Keratinocyte (primary cell): ENCODE data around the gene WWC1. TPM values are rescaled to one million over a fixed set of nuclear protein-coding genes. Genes with fewer than 3 reads are reported as not detected.

Experiments
- DNase-seq: peaks from one replicate; pipeline ENCODE4 v3.0.0-alpha.2; 2011; ENCODE audit warnings: low read depth, missing footprints, low spot score
- FAIRE-seq: peaks from 2 replicates; lab custom pipeline; 2011; peaks lifted over from hg19 to GRCh38; lab: Jason Lieb, UNC
- H2AFZ ChIP-seq: 2 replicates; pipeline ENCODE4 v1.6.0; 2012; ENCODE audit warnings: low read length, control low read depth, inconsistent platforms; ENCODE audit not compliant: control insufficient read depth
- H3K27ac ChIP-seq: 2 replicates; pipeline ENCODE4 v1.5.1; 2011; ENCODE audit warnings: low read length; ENCODE audit not compliant: control insufficient read depth, insufficient read depth
- H3K27me3 ChIP-seq: 3 replicates; pipeline ENCODE4 v1.6.0; 2011; ENCODE audit warnings: low read length; ENCODE audit not compliant: control insufficient read depth, insufficient read depth; ENCODE audit errors: extremely low read depth
- H3K36me3 ChIP-seq, 2 experiments: 2 replicates in 1 of 2; 3 replicates in 1 of 2; pipeline ENCODE4 v1.5.1; 2011; ENCODE audit warnings: low read length in 2 of 2, mild to moderate bottlenecking in 1 of 2; ENCODE audit not compliant: control insufficient read depth in 2 of 2, insufficient read depth in 2 of 2; ENCODE audit errors: extremely low read depth in 1 of 2
- H3K4me1 ChIP-seq: 3 replicates; pipeline ENCODE4 v1.5.1; 2011; ENCODE audit warnings: low read length; ENCODE audit not compliant: control insufficient read depth, insufficient read depth; ENCODE audit errors: extremely low read depth
- H3K4me2 ChIP-seq: 3 replicates; pipeline ENCODE4 v1.6.0; 2011; ENCODE audit warnings: low read depth, low read length; ENCODE audit not compliant: control insufficient read depth, insufficient read depth; ENCODE audit errors: extremely low read depth
- H3K4me3 ChIP-seq, 3 experiments: fragments of 200-600 bp in 1 of 3; sonication (generic) in 1 of 3; 2 replicates in 2 of 3; 3 replicates in 1 of 3; pipeline ENCODE4 v1.5.1; 2011 to 2016; ENCODE audit warnings: low read length in 3 of 3, mild to moderate bottlenecking in 3 of 3, control low read depth in 2 of 3, inconsistent platforms in 1 of 3, low read depth in 1 of 3, mixed read lengths in 1 of 3, mixed run types in 1 of 3, moderate library complexity in 1 of 3; ENCODE audit not compliant: control insufficient read depth in 2 of 3, insufficient read depth in 2 of 3; ENCODE audit errors: extremely low read depth in 1 of 3
- H3K79me2 ChIP-seq: 2 replicates; pipeline ENCODE4 v1.6.0; 2012; ENCODE audit warnings: low read length; ENCODE audit not compliant: control insufficient read depth, insufficient read depth
- H3K9ac ChIP-seq: 3 replicates; pipeline ENCODE4 v1.6.0; 2011; ENCODE audit warnings: low read length; ENCODE audit not compliant: control insufficient read depth, insufficient read depth; ENCODE audit errors: extremely low read depth
- H3K9me1 ChIP-seq: 3 replicates; pipeline ENCODE4 v1.6.0; 2011; ENCODE audit warnings: low read length; ENCODE audit not compliant: control insufficient read depth, insufficient read depth; ENCODE audit errors: extremely low read depth
- H3K9me3 ChIP-seq: 2 replicates; pipeline ENCODE4 v1.5.1; 2012; ENCODE audit warnings: low read depth, low read length; ENCODE audit not compliant: control insufficient read depth
- H4K20me1 ChIP-seq: 3 replicates; pipeline ENCODE4 v1.6.0; 2011; ENCODE audit warnings: low read length; ENCODE audit not compliant: control insufficient read depth, insufficient read depth; ENCODE audit errors: extremely low read depth
- EZH2 ChIP-seq: IDR thresholded peaks from one replicate; pipeline ENCODE4 v1.6.1; 2012; ENCODE audit warnings: inconsistent platforms, mild to moderate bottlenecking, low read length, moderate library complexity
- dilution Hi-C: fragments of 300-500 bp; cut with MboI; formaldehyde crosslinking; loops from one replicate; pipeline ENCODE4 v1.7.0; 2020; ENCODE audit warnings: low sequenced_read_pairs; ENCODE audit not compliant: extremely low pct_ligation_motif_present
- polyA plus RNA-seq, 5 experiments: library from polyadenylated mRNA; depleted of rRNA in 3 of 5; stranded (reverse) in 3 of 5; stranded (forward) in 1 of 5; unstranded in 1 of 5; fragments of >200 nt; gene quantifications; 1 replicate in 1 of 5; 2 replicates in 3 of 5; 3 replicates in 1 of 5; pipeline versions ENCODE4 v1.2.1 to v1.2.3, GENCODE V29; 2011 to 2012; ENCODE audit warnings: missing spikeins in 2 of 5, low read depth in 1 of 5, low replicate concordance in 1 of 5
- TF ChIP-seq, protein P1 (sequence below), 3 experiments: IDR thresholded peaks in 1 of 3; conservative IDR thresholded peaks in 1 of 3; optimal IDR thresholded peaks in 1 of 3; 2 replicates in 2 of 3; 3 replicates in 1 of 3; pipeline versions ENCODE3 to v1.5.1; 2011; ENCODE audit warnings: low read length in 3 of 3, mild to moderate bottlenecking in 3 of 3, moderate library complexity in 2 of 3, control low read depth in 1 of 3, inconsistent platforms in 1 of 3; ENCODE audit not compliant: insufficient read depth in 2 of 3; ENCODE audit errors: extremely low read depth in 1 of 3

Gene WWC1
- polyA plus RNA-seq, 1 donor (not counting 4 experiments of a cell fraction or from before 2014, with no cell fraction given): 19.8 TPM

- no peak for FAIRE-seq
- H3K4me2 ChIP-seq: no peak overlapping the region
- TF ChIP-seq, protein P1, sequence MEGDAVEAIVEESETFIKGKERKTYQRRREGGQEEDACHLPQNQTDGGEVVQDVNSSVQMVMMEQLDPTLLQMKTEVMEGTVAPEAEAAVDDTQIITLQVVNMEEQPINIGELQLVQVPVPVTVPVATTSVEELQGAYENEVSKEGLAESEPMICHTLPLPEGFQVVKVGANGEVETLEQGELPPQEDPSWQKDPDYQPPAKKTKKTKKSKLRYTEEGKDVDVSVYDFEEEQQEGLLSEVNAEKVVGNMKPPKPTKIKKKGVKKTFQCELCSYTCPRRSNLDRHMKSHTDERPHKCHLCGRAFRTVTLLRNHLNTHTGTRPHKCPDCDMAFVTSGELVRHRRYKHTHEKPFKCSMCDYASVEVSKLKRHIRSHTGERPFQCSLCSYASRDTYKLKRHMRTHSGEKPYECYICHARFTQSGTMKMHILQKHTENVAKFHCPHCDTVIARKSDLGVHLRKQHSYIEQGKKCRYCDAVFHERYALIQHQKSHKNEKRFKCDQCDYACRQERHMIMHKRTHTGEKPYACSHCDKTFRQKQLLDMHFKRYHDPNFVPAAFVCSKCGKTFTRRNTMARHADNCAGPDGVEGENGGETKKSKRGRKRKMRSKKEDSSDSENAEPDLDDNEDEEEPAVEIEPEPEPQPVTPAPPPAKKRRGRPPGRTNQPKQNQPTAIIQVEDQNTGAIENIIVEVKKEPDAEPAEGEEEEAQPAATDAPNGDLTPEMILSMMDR (optimal IDR thresholded peaks at IDR 0.05 in 1 of 3, IDR thresholded peaks at IDR 0.05 in 1 of 3, conservative IDR thresholded peaks at IDR 0.05 in 1 of 3; ENCODE audit: extremely low read depth in 1 of 3, insufficient read depth in 2 of 3, low read length in 3 of 3): no peak
- TF ChIP-seq EZH2: no peak
- H2AFZ ChIP-seq: no peak overlapping the region
- no peak for DNase-seq
- H3K27ac ChIP-seq: no peak overlapping the region
- H3K9ac ChIP-seq: no peak overlapping the region
- no peaks in the 10 kb centered on the region for H3K9me3 ChIP-seq
- no peaks in the 10 kb centered on the region for H3K4me1 ChIP-seq
- dilution Hi-C loops: no loop called here
- no peaks in the 10 kb centered on the region for H3K27me3 ChIP-seq
- no peaks in the 10 kb centered on the region for H3K79me2 ChIP-seq
- H3K4me3 ChIP-seq: no peak overlapping the region
- no peaks in the 10 kb centered on the region for H3K9me1 ChIP-seq
- H3K36me3 ChIP-seq: peaks cover 47 to 50% of the 10 kb centered on the region in 2 experiments
- H4K20me1 ChIP-seq: no peaks in the 10 kb centered on the region
These were observed 135.4 kb downstream of the WWC1 start for GRCh38 chr5:168426864-168427172.

GRCh38 chr5:168427224-168427623 lies 135.8 kb downstream of the WWC1 start:
- Histone ChIP-seq H3K4me1 (no peaks in the 10 kb centered on the region), H3K79me2 (no peaks in the 10 kb centered on the region), H3K4me2 (no peak overlapping the region), H3K9me3 (no peaks in the 10 kb centered on the region), H3K9me1 (no peaks in the 10 kb centered on the region), H3K36me3 (peaks cover 45 to 50% of the 10 kb centered on the region in 2 experiments), H3K9ac (no peak overlapping the region), H3K27ac (no peak overlapping the region), H4K20me1 (no peaks in the 10 kb centered on the region), H2AFZ (no peak overlapping the region), H3K4me3 (no peak overlapping the region), H3K27me3 (no peaks in the 10 kb centered on the region)
- FAIRE-seq: no peak
- TF ChIP-seq EZH2: no peak
- TF ChIP-seq, protein P1 (optimal IDR thresholded peaks at IDR 0.05 in 1 of 3, IDR thresholded peaks at IDR 0.05 in 1 of 3, conservative IDR thresholded peaks at IDR 0.05 in 1 of 3; ENCODE audit: extremely low read depth in 1 of 3, insufficient read depth in 2 of 3, low read length in 3 of 3): no peak
- dilution Hi-C loops: no loop called here
- no peak for DNase-seq
